A673 (cell line): ENCODE results near the gene SRXN1. TPM values are rescaled to one million over a fixed set of nuclear protein-coding genes. Genes with fewer than 3 reads are reported as not detected.

ENCODE experiments used
- BruUV-seq: library from RNA; stranded (reverse); fragments of 400-500 nt; replicated peaks from 2 replicates; lab custom pipeline; 2021; lab: Mats Ljungman, UMichigan
- CTCF ChIA-PET: fragments of 300-600 bp; sonication (Branson Sonifier 250); formaldehyde crosslinking; loops from one replicate; lab custom pipeline; 2022; ENCODE audit warnings: antibody characterized with exemption; lab: Charles Lee
- POLR2A ChIA-PET: fragments of 300-600 bp; sonication (Branson Sonifier 250); formaldehyde crosslinking; loops from one replicate; lab custom pipeline; 2022; ENCODE audit warnings: antibody characterized with exemption; ENCODE audit not compliant: low non-redundant PET; lab: Charles Lee
- DNase-seq: peaks from one replicate; pipeline ENCODE4 v3.0.0-alpha.2; 2015; ENCODE audit warnings: low spot score
- H3K27ac ChIP-seq: fragments of 200-600 bp; sonication (generic); 2 replicates; pipeline ENCODE4 v1.5.1; 2016; ENCODE audit warnings: mixed run types, low read depth, mild to moderate bottlenecking, mixed read lengths, antibody characterized with exemption, low read length; ENCODE audit not compliant: poor library complexity, severe bottlenecking
- H3K27me3 ChIP-seq: fragments of 200-600 bp; sonication (generic); replicated peaks from 2 replicates; pipeline ENCODE4 v1.6.1; 2017; ENCODE audit warnings: mixed run types, low read depth, mild to moderate bottlenecking, mixed read lengths, antibody characterized with exemption, low read length; ENCODE audit not compliant: insufficient read depth, poor library complexity
- H3K36me3 ChIP-seq: fragments of 200-600 bp; sonication (generic); 2 replicates; pipeline ENCODE4 v1.6.1; 2016; ENCODE audit warnings: mixed run types, mild to moderate bottlenecking, mixed read lengths, antibody characterized with exemption, low read length; ENCODE audit not compliant: insufficient read depth, poor library complexity, severe bottlenecking
- H3K4me1 ChIP-seq: fragments of 200-600 bp; sonication (generic); 2 replicates; pipeline ENCODE4 v1.6.1; 2017; ENCODE audit warnings: mixed run types, mild to moderate bottlenecking, mixed read lengths, antibody characterized with exemption, low read length; ENCODE audit not compliant: insufficient read depth, poor library complexity, severe bottlenecking
- H3K4me3 ChIP-seq: fragments of 200-600 bp; sonication (generic); 2 replicates; pipeline ENCODE4 v1.5.1; 2016; ENCODE audit warnings: low read depth, mixed run types, mild to moderate bottlenecking, mixed read lengths, low read length; ENCODE audit not compliant: poor library complexity, severe bottlenecking
- H3K9me3 ChIP-seq: fragments of 200-600 bp; sonication (generic); 2 replicates; pipeline ENCODE4 v1.6.1; 2016; ENCODE audit warnings: mixed run types, low read depth, mild to moderate bottlenecking, mixed read lengths, antibody characterized with exemption, low read length; ENCODE audit not compliant: poor library complexity, severe bottlenecking
- EZH2 ChIP-seq: fragments of 200-600 bp; sonication (generic); IDR thresholded peaks from 2 replicates; pipeline ENCODE4 v1.6.1; 2017; ENCODE audit warnings: borderline replicate concordance, low read depth, mild to moderate bottlenecking, mixed read lengths, antibody characterized with exemption, low read length; ENCODE audit not compliant: poor library complexity, severe bottlenecking
- intact Hi-C: fragments of 100-400 bp; cut with micrococcal nuclease; formaldehyde crosslinking; loops from one replicate; pipeline ENCODE4 v1.10.0; 2022; ENCODE audit not compliant: unreplicated experiment
- total RNA-seq: library from RNA; stranded (reverse); gene quantifications from 2 replicates; pipeline ENCODE4 v1.2.3, GENCODE V29; 2021
- TF ChIP-seq, protein P1 (sequence below): fragments of 300-800, 200-600 bp; sonication (generic); conservative IDR thresholded peaks from 2 replicates; pipeline ENCODE4 v1.5.1; 2017; ENCODE audit warnings: low read depth, mild to moderate bottlenecking, antibody characterized with exemption, low read length, moderate library complexity, mixed read lengths

Gene SRXN1
- total RNA-seq, 1 experiment from 2014 or later = 11.5 TPM

- no peak for DNase-seq
- no TSS peak for BruUV-seq
- no peaks in the 10 kb centered on the region for H3K4me1 ChIP-seq
- peaks cover 68% of the 10 kb centered on the region for H3K27me3 ChIP-seq
- no peak overlapping the region for H3K27ac ChIP-seq
- TF ChIP-seq, protein P1, sequence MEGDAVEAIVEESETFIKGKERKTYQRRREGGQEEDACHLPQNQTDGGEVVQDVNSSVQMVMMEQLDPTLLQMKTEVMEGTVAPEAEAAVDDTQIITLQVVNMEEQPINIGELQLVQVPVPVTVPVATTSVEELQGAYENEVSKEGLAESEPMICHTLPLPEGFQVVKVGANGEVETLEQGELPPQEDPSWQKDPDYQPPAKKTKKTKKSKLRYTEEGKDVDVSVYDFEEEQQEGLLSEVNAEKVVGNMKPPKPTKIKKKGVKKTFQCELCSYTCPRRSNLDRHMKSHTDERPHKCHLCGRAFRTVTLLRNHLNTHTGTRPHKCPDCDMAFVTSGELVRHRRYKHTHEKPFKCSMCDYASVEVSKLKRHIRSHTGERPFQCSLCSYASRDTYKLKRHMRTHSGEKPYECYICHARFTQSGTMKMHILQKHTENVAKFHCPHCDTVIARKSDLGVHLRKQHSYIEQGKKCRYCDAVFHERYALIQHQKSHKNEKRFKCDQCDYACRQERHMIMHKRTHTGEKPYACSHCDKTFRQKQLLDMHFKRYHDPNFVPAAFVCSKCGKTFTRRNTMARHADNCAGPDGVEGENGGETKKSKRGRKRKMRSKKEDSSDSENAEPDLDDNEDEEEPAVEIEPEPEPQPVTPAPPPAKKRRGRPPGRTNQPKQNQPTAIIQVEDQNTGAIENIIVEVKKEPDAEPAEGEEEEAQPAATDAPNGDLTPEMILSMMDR = no peak
- TF ChIP-seq EZH2 = no peak
- H3K4me3 ChIP-seq = no peak overlapping the region
- no peaks in the 10 kb centered on the region for H3K36me3 ChIP-seq
- ChIA-PET POLR2A (no interaction called here), CTCF (no interaction called here)
- intact Hi-C loops = no loop called here
- no peaks in the 10 kb centered on the region for H3K9me3 ChIP-seq
Measured at GRCh38 chr20:662277-663192, 9.5 kb upstream of the SRXN1 start.

DNA sequence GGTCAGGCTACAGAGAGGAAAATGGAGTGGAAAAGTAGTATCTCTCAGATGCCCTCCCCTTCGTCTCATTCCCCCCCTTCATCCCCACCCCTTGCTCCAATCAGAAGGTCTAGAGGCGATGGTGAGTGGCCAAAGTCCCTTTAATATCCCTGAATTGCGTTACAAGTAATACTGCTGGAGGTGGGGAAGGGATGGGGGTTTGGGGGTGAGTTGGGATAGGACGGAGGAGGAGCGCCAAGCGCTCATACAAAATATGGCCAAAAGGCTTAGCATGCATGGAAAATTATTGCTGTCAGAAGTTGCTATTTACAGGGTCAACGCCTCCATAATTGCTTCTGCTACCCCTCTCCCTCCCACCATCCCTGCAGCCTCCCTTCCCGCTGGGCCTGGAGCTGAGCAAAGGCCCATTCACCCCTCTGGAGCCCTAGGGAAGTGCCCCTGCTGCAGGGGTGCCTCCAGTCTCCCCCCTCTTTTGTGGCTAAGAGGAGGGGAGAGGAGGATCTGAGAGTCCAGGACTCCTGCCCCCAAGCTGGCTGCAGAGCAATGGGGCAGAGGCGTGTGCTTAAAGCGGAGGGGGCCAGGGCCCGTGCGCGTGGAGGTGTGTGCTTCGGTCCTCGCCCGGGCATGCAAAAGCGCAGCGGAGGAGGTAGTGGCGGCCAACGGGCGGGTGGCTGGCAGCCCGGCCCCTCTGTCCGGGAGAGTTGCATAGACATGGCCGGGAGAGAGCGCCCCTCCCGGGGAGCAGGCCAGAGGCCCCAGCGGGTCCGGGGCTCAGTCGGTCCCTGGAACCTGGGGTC, 8.7 kb upstream of the SRXN1 start:
- intact Hi-C loops = no loop called here
- Histone ChIP-seq H3K36me3 (no peaks in the 10 kb centered on the region), H3K27ac (no peak overlapping the region), H3K9me3 (no peaks in the 10 kb centered on the region), H3K4me1 (no peaks in the 10 kb centered on the region), H3K4me3 (no peak overlapping the region), H3K27me3 (peaks cover 73% of the 10 kb centered on the region)
- no peak for TF ChIP-seq EZH2
- TF ChIP-seq, protein P1 = no peak
- ChIA-PET POLR2A (no interaction called here), CTCF (no interaction called here)
- no TSS peak for BruUV-seq
- DNase-seq = no peak

GRCh38 chr20:658731-659291, 5.8 kb upstream of the SRXN1 start:
- Histone ChIP-seq H3K9me3 (no peaks in the 10 kb centered on the region), H3K27me3 (peaks cover 50% of the 10 kb centered on the region), H3K36me3 (no peaks in the 10 kb centered on the region), H3K27ac (no peak overlapping the region), H3K4me1 (no peaks in the 10 kb centered on the region), H3K4me3 (no peak overlapping the region)
- DNase-seq = no peak
- ChIA-PET CTCF (no interaction called here), POLR2A (no interaction called here)
- intact Hi-C loops = no loop called here
- TF ChIP-seq, protein P1 = no peak
- TF ChIP-seq EZH2 = no peak
- BruUV-seq = no TSS peak
